SK-N-SH treated with all-trans-retinoic acid at 6 μM for 48 hours (cell line): ENCODE measurements around the gene PYGL.

Source experiments
- ATAC-seq: fragments of 200-7000 bp; cut with Tn5 transposase; 3 replicates; pipeline ENCODE4 v1.9.1; 2020; ENCODE audit warnings: mild to moderate bottlenecking, moderate library complexity
- BACH2 ChIP-seq: fragments of 250-450 bp; sonication (Bioruptor Pico); IDR thresholded peaks from 2 replicates; pipeline ENCODE4 v1.9.0; 2021; ENCODE audit warnings: mild to moderate bottlenecking, borderline replicate concordance
- CSDC2 ChIP-seq: fragments of 250-450 bp; sonication (Bioruptor Pico); IDR thresholded peaks from 2 replicates; pipeline ENCODE4 v1.5.0; 2020; ENCODE audit warnings: mild to moderate bottlenecking, moderate library complexity
- ESRRG ChIP-seq: fragments of 250-450 bp; sonication (Bioruptor Pico); IDR thresholded peaks from 2 replicates; pipeline ENCODE4 v1.6.1; 2021; ENCODE audit warnings: mild to moderate bottlenecking
- GLIS3 ChIP-seq: fragments of 250-450 bp; sonication (Bioruptor Pico); IDR thresholded peaks from 2 replicates; pipeline ENCODE4 v1.5.0; 2020; ENCODE audit warnings: mild to moderate bottlenecking, moderate library complexity
- ISL1 ChIP-seq: fragments of 250-450 bp; sonication (Bioruptor Pico); IDR thresholded peaks from 2 replicates; pipeline ENCODE4 v2.1.2; 2022; ENCODE audit warnings: mild to moderate bottlenecking, moderate library complexity
- OSR1 ChIP-seq: fragments of 250-450 bp; sonication (Bioruptor Pico); IDR thresholded peaks from 2 replicates; pipeline ENCODE4 v1.8.0; 2022; ENCODE audit warnings: moderate library complexity, mild to moderate bottlenecking, inconsistent platforms
- PPARA ChIP-seq: fragments of 250-450 bp; sonication (Bioruptor Pico); IDR thresholded peaks from 2 replicates; pipeline ENCODE4 v1.5.0; 2020; ENCODE audit warnings: mild to moderate bottlenecking, borderline replicate concordance
- RARB ChIP-seq: fragments of 250-450 bp; sonication (Bioruptor Pico); IDR thresholded peaks from 2 replicates; pipeline ENCODE4 v1.8.0; 2021; ENCODE audit warnings: mild to moderate bottlenecking, moderate library complexity
- SNAI2 ChIP-seq: fragments of 250-450 bp; sonication (Bioruptor Pico); IDR thresholded peaks from 2 replicates; pipeline ENCODE4 v1.5.0; 2020; ENCODE audit warnings: mild to moderate bottlenecking, moderate library complexity
- TCF4 ChIP-seq: fragments of 250-450 bp; sonication (Bioruptor Pico); IDR thresholded peaks from 2 replicates; pipeline ENCODE4 v1.8.0; 2021; ENCODE audit warnings: mild to moderate bottlenecking, moderate library complexity, borderline replicate concordance
- TOX ChIP-seq: fragments of 250-450 bp; sonication (Bioruptor Pico); IDR thresholded peaks from 2 replicates; pipeline ENCODE4 v1.8.0; 2021; ENCODE audit warnings: mild to moderate bottlenecking, moderate library complexity, borderline replicate concordance
- ZFP3 ChIP-seq: fragments of 250-450 bp; sonication (Bioruptor Pico); IDR thresholded peaks from 2 replicates; pipeline ENCODE4 v1.5.0; 2020; ENCODE audit warnings: mild to moderate bottlenecking, moderate library complexity
- ZFP30 ChIP-seq: fragments of 450-650 bp; formaldehyde crosslinking; IDR thresholded peaks from 2 replicates; pipeline ENCODE4 v1.5.0; 2022; ENCODE audit warnings: mild to moderate bottlenecking, moderate library complexity
- ZNF565 ChIP-seq: fragments of 450-650 bp; formaldehyde crosslinking; conservative IDR thresholded peaks from 2 replicates; pipeline ENCODE4 v1.5.0; 2020; ENCODE audit warnings: low read depth, mild to moderate bottlenecking, moderate library complexity
- ZNF70 ChIP-seq: fragments of 450-650 bp; formaldehyde crosslinking; IDR thresholded peaks from 2 replicates; pipeline ENCODE4 v1.5.0; 2020; ENCODE audit warnings: mild to moderate bottlenecking, moderate library complexity
- ZNF8 ChIP-seq: fragments of 450-650 bp; formaldehyde crosslinking; IDR thresholded peaks from 2 replicates; pipeline ENCODE4 v1.5.0; 2020; ENCODE audit warnings: mild to moderate bottlenecking, moderate library complexity
- TF ChIP-seq, protein P1 (sequence below): fragments of 250-450 bp; sonication (Bioruptor Pico); IDR thresholded peaks from 2 replicates; pipeline ENCODE4 v1.5.0; 2020; ENCODE audit warnings: mild to moderate bottlenecking, moderate library complexity
- TF ChIP-seq, protein P2 (sequence below): fragments of 250-450 bp; sonication (Bioruptor Pico); IDR thresholded peaks from 2 replicates; pipeline ENCODE4 v1.8.0; 2021; ENCODE audit warnings: low read depth, mild to moderate bottlenecking, moderate library complexity, borderline replicate concordance
- TF ChIP-seq, protein P3 (sequence below): fragments of 250-450 bp; sonication (Bioruptor Pico); IDR thresholded peaks from 2 replicates; pipeline ENCODE4 v1.8.0; 2020; ENCODE audit warnings: mild to moderate bottlenecking, moderate library complexity, borderline replicate concordance

The PYGL gene

DNA sequence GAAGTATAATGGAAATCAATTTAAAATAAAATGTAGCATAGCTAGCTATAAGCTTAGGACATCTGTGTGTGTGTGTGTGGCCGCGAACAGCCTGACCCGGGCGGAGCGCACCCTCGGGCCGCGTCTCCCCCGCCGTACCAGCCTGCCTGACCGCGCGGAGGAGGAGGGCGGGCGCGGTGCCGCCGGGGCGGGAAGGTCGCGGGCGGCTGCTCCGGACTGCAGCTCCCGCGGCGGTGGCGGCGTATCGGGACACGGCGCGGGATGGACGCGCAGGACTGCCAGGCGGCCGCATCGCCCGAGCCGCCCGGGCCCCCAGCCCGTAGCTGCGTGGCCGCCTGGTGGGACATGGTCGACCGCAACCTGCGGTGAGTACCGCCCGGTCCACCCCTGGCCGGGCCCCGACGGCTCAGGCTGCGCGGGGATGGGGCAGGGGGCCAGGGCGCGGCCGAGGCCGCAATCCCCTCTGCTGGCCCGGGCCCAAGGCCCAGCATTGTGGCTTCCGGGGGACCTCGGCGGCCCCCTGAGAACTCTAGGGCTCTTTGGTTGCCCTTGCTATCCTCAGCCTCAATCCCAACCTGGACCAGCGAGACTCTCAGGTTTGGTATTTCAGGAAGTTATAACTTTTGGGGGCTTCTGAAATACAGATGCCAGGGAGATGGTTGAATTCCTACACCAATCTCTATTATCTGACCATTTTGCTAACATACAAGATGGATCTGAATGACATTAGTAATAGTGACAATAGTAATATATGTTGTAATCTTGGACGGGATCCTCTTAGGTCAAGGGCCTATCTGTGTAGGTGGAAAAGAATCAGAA is 72.2 kb downstream of the PYGL start, which contains the start of gene ABHD12B:
ABHD12B (plus strand) TSS at position 140 of the 819 bp plus-strand sequence; CDS start at position 262, 122 bp downstream.
- ATAC-seq, result no peak

DNA sequence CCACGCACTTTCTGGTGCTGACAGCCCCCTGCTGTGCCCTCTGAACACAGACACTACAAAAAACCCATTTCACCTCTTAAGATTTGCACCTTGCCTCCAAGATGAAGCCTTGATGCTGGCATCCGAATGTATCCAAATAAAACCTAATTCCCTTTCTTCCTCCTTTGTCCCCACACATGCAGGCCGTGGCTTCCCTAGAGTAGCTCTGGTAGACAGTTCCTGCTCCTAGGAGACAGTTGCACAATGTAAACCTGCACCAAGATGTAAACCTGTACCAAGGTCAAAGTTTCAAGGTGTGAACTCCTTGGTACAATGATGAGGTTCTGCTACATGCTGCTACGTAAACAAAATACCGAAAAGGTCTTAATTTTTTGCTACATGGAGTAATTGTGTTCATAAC is 73.1 kb downstream of the PYGL start:
- TF ChIP-seq BACH2 (no peak), GLIS3 (no peak), ZNF8 (CRISPR knock-in tag) (no peak), TOX (no peak), ZFP3 (CRISPR knock-in tag) (no peak), TCF4 (CRISPR knock-in tag) (no peak)
- no peak for ATAC-seq

More for the DNA sequence above, 72.2 kb downstream of the PYGL start, which contains the start of gene ABHD12B:
- no peak for TF ChIP-seq TOX
- TF ChIP-seq TCF4 (CRISPR knock-in tag), result no peak
- TF ChIP-seq PPARA (CRISPR knock-in tag), result no peak
- TF ChIP-seq, protein P1, sequence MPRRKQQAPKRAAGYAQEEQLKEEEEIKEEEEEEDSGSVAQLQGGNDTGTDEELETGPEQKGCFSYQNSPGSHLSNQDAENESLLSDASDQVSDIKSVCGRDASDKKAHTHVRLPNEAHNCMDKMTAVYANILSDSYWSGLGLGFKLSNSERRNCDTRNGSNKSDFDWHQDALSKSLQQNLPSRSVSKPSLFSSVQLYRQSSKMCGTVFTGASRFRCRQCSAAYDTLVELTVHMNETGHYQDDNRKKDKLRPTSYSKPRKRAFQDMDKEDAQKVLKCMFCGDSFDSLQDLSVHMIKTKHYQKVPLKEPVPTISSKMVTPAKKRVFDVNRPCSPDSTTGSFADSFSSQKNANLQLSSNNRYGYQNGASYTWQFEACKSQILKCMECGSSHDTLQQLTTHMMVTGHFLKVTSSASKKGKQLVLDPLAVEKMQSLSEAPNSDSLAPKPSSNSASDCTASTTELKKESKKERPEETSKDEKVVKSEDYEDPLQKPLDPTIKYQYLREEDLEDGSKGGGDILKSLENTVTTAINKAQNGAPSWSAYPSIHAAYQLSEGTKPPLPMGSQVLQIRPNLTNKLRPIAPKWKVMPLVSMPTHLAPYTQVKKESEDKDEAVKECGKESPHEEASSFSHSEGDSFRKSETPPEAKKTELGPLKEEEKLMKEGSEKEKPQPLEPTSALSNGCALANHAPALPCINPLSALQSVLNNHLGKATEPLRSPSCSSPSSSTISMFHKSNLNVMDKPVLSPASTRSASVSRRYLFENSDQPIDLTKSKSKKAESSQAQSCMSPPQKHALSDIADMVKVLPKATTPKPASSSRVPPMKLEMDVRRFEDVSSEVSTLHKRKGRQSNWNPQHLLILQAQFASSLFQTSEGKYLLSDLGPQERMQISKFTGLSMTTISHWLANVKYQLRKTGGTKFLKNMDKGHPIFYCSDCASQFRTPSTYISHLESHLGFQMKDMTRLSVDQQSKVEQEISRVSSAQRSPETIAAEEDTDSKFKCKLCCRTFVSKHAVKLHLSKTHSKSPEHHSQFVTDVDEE (CRISPR knock-in tag), result no peak
- TF ChIP-seq, protein P2, sequence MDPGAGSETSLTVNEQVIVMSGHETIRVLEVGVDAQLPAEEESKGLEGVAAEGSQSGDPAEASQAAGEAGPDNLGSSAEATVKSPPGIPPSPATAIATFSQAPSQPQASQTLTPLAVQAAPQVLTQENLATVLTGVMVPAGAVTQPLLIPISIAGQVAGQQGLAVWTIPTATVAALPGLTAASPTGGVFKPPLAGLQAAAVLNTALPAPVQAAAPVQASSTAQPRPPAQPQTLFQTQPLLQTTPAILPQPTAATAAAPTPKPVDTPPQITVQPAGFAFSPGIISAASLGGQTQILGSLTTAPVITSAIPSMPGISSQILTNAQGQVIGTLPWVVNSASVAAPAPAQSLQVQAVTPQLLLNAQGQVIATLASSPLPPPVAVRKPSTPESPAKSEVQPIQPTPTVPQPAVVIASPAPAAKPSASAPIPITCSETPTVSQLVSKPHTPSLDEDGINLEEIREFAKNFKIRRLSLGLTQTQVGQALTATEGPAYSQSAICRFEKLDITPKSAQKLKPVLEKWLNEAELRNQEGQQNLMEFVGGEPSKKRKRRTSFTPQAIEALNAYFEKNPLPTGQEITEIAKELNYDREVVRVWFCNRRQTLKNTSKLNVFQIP, result no peak
- no peak for TF ChIP-seq OSR1 (CRISPR knock-in tag)
- no peak for TF ChIP-seq ZNF8 (CRISPR knock-in tag)

DNA sequence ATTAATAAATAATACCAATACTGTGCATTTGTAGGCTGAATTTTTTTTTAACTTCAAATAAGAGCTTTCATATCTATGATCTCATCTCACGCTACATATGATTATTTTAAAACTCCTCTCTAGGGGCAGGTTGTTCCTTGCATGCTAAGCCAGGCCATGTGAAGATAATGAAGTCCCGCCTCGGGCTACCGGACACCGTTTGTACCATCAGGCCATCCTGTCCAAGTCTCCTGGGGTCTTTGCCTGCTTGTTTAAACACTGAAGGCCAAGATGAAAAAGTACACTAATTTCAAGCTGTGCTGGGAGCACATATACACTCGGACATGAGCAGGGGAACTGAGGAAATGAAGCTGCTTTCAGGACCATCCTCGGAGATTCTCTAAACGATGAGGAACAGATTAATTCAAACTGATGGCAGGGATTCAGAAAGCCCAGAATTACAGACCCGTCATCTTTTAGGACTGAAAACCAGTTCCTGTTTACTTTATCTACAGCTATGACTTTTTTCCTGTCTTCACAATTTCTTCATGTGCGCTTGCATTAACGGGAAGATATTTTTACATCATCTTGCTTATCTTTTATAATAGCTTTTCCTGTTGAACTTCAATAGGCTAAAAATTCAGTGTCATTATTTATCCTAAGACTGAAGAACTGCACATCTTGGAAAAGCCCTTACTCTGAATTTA is 78.7 kb downstream of the PYGL start:
- no peak for TF ChIP-seq TOX
- no peak for TF ChIP-seq ZNF565
- TF ChIP-seq BACH2, result no peak
- no peak for TF ChIP-seq ISL1 (CRISPR knock-in tag)
- no peak for TF ChIP-seq RARB (CRISPR knock-in tag)
- TF ChIP-seq ZFP30 (CRISPR knock-in tag), result no peak
- TF ChIP-seq TCF4 (CRISPR knock-in tag), result no peak
- TF ChIP-seq SNAI2, result no peak
- no peak for TF ChIP-seq ZFP3 (CRISPR knock-in tag)
- TF ChIP-seq, protein P3, sequence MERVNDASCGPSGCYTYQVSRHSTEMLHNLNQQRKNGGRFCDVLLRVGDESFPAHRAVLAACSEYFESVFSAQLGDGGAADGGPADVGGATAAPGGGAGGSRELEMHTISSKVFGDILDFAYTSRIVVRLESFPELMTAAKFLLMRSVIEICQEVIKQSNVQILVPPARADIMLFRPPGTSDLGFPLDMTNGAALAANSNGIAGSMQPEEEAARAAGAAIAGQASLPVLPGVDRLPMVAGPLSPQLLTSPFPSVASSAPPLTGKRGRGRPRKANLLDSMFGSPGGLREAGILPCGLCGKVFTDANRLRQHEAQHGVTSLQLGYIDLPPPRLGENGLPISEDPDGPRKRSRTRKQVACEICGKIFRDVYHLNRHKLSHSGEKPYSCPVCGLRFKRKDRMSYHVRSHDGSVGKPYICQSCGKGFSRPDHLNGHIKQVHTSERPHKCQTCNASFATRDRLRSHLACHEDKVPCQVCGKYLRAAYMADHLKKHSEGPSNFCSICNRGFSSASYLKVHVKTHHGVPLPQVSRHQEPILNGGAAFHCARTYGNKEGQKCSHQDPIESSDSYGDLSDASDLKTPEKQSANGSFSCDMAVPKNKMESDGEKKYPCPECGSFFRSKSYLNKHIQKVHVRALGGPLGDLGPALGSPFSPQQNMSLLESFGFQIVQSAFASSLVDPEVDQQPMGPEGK (CRISPR knock-in tag), result no peak
- TF ChIP-seq CSDC2, result no peak
- no peak for TF ChIP-seq ESRRG (CRISPR knock-in tag)
- TF ChIP-seq, protein P1 (CRISPR knock-in tag), result no peak
- TF ChIP-seq ZNF8 (CRISPR knock-in tag), result no peak
- no peak for TF ChIP-seq ZNF70 (CRISPR knock-in tag)
- ATAC-seq, result no peak
